ENCODE measurements around the gene AIM2.
A peak's percentile ranks its signal among the peaks of the same experiment; 100 is the strongest.
"Not testable (repeated sequence)": the region's sequence is repeated elsewhere in the genome, so short reads cannot be mapped to it uniquely, and the experiment has no call there.

Gene AIM2

GRCh38 chr1:159065106-159065505, 11.5 kb downstream of the AIM2 start:
- no peak overlapping the region for H3K27ac ChIP-seq

GRCh38 chr1:159058751-159059150, 17.8 kb downstream of the AIM2 start:
- no peak for TF ChIP-seq CTCF (IDR thresholded peaks at IDR 0.05)
- no peak for DNase-seq (ENCODE audit: low spot score)
- Histone ChIP-seq H3K27ac (no peak overlapping the region), H3K4me3 (no peak overlapping the region)

More at GRCh38 chr1:159065106-159065505, 11.5 kb downstream of the AIM2 start:
- DNase-seq (ENCODE audit: low spot score) = no peak
- no peak for TF ChIP-seq CTCF (IDR thresholded peaks at IDR 0.05)
- H3K4me3 ChIP-seq = no peak overlapping the region

- H3K4me3 ChIP-seq = no peak overlapping the region
- TF ChIP-seq CTCF (IDR thresholded peaks at IDR 0.05) = no peak
- no peak for DNase-seq (ENCODE audit: low spot score)
- H3K27ac ChIP-seq = no peak overlapping the region
These were observed 20.4 kb downstream of the AIM2 start for GRCh38 chr1:159056069-159056698.

GRCh38 chr1:159055181-159055641, 21.4 kb downstream of the AIM2 start:
- TF ChIP-seq CTCF (IDR thresholded peaks at IDR 0.05) = no peak
- no peak overlapping the region for H3K4me3 ChIP-seq
- peak overlapping the region in 1 of 2 donors; percentile 20 for H3K27ac ChIP-seq
- DNase-seq (ENCODE audit: low spot score) = no peak

- no peak for TF ChIP-seq CTCF (IDR thresholded peaks at IDR 0.05)
- no peak overlapping the region for H3K27ac ChIP-seq
- H3K4me3 ChIP-seq = no peak overlapping the region
- no peak for DNase-seq (ENCODE audit: low spot score)
These were observed 22.1 kb downstream of the AIM2 start for GRCh38 chr1:159054427-159054826.

GRCh38 chr1:159051436-159051835, 25.1 kb downstream of the AIM2 start:
- H3K4me3 ChIP-seq = no peak overlapping the region
- no peak for TF ChIP-seq CTCF (IDR thresholded peaks at IDR 0.05)

GRCh38 chr1:159046486-159046885, 30.1 kb downstream of the AIM2 start:
- H3K27ac ChIP-seq; DNase-seq (ENCODE audit: low spot score); H3K4me3 ChIP-seq: not testable (repeated sequence)

More at GRCh38 chr1:159051436-159051835, 25.1 kb downstream of the AIM2 start:
- H3K27ac ChIP-seq = no peak overlapping the region
- DNase-seq (ENCODE audit: low spot score) = no peak

Data from coronary artery (tissue), 2 donors.